ENCODE measurements around the gene PKNOX1.

GRCh38 chr21:42973991-42974831, at the start of gene PKNOX1:
- TF ChIP-seq EZH2 (IDR thresholded peaks at IDR 0.05; ENCODE audit: borderline replicate concordance, low read length) (no peak), CTCF (conservative IDR thresholded peaks at IDR 0.05 in 1 of 2, IDR thresholded peaks at IDR 0.05 in 1 of 2; ENCODE audit: extremely low read depth in 1 of 2, insufficient read depth in 1 of 2, low read depth in 1 of 2, low read length in 2 of 2) (no peak)

Measured in mammary epithelial cell (primary cell).